IMR-90 (cell line): ENCODE data around the gene TMEM45B. TPM values are rescaled to one million over a fixed set of nuclear protein-coding genes. Genes with fewer than 3 reads are reported as not detected.

ENCODE experiments used
- ATAC-seq: fragments of 200-7000 bp; cut with Tn5 transposase; 2 replicates; pipeline ENCODE4 v1.9.1; 2020; ENCODE audit warnings: low read depth, mild to moderate bottlenecking, moderate library complexity
- BruUV-seq: library from RNA; stranded (reverse); fragments of 400-500 nt; replicated peaks from 2 replicates; lab custom pipeline; 2021; lab: Mats Ljungman, UMichigan
- CTCF ChIA-PET: fragments of 300-600 bp; formaldehyde crosslinking; extraction: SDS; loops from one replicate; lab custom pipeline; 2021; ENCODE audit warnings: antibody characterized with exemption; lab: Yijun Ruan, JAX
- POLR2A ChIA-PET: fragments of 300-600 bp; sonication (Branson Sonifier 250); formaldehyde crosslinking; loops from one replicate; lab custom pipeline; 2022; ENCODE audit warnings: antibody characterized with exemption; ENCODE audit not compliant: unreplicated experiment; lab: Charles Lee
- DNase-seq: peaks from one replicate; pipeline ENCODE4 v3.0.0; 2013
- H2AFZ ChIP-seq: replicated peaks from 2 replicates; pipeline ENCODE3; 2013; ENCODE audit warnings: low read length, mild to moderate bottlenecking; ENCODE audit not compliant: poor library complexity
- H2AK5ac ChIP-seq: 2 replicates; pipeline ENCODE4 v1.6.1; 2013; ENCODE audit warnings: low read depth, low read length, inconsistent platforms
- H2AK9ac ChIP-seq: replicated peaks from 2 replicates; pipeline ENCODE3; 2013; ENCODE audit warnings: mild to moderate bottlenecking, low read depth, low read length, moderate library complexity; ENCODE audit not compliant: poor library complexity
- H2BK120ac ChIP-seq: 2 replicates; pipeline ENCODE4 v1.6.1; 2013; ENCODE audit warnings: low read depth, low read length, inconsistent platforms
- H2BK15ac ChIP-seq: 3 replicates; pipeline ENCODE4 v1.6.1; 2013; ENCODE audit warnings: low read depth, low read length, inconsistent platforms
- H2BK20ac ChIP-seq: 2 replicates; pipeline ENCODE4 v1.6.1; 2013; ENCODE audit warnings: low read depth, mild to moderate bottlenecking, inconsistent platforms, low read length, moderate library complexity
- H2BK5ac ChIP-seq: 2 replicates; pipeline ENCODE4 v1.6.1; 2013; ENCODE audit warnings: mild to moderate bottlenecking, low read depth, low read length, inconsistent platforms; ENCODE audit not compliant: poor library complexity, severe bottlenecking
- H3K14ac ChIP-seq: replicated peaks from 2 replicates; pipeline ENCODE4 v1.6.1; 2013; ENCODE audit warnings: low read depth, low read length, inconsistent platforms
- H3K18ac ChIP-seq: 2 replicates; pipeline ENCODE4 v1.6.1; 2013; ENCODE audit warnings: low read depth, low read length, control low read depth
- H3K23ac ChIP-seq: 2 replicates; pipeline ENCODE4 v1.6.1; 2013; ENCODE audit warnings: low read depth, low read length, inconsistent platforms
- H3K27ac ChIP-seq: 2 replicates; pipeline ENCODE4 v1.5.1; 2013; ENCODE audit warnings: mild to moderate bottlenecking, control low read depth, low read length; ENCODE audit not compliant: insufficient read depth
- H3K27me3 ChIP-seq: 2 replicates; pipeline ENCODE4 v1.6.1; 2013; ENCODE audit warnings: low read length; ENCODE audit not compliant: control insufficient read depth, insufficient read depth
- H3K36me3 ChIP-seq: 2 replicates; pipeline ENCODE4 v1.6.1; 2013; ENCODE audit warnings: low read length, mixed read lengths; ENCODE audit not compliant: control insufficient read depth, insufficient read depth
- H3K4ac ChIP-seq: 2 replicates; pipeline ENCODE4 v1.6.1; 2013; ENCODE audit warnings: low read depth, low read length, inconsistent platforms
- H3K4me1 ChIP-seq: 2 replicates; pipeline ENCODE4 v1.6.1; 2013; ENCODE audit warnings: low read length, mixed read lengths; ENCODE audit not compliant: control insufficient read depth, insufficient read depth
- H3K4me2 ChIP-seq: 2 replicates; pipeline ENCODE4 v1.6.1; 2013; ENCODE audit warnings: low read depth, mild to moderate bottlenecking, control low read depth, low read length, moderate library complexity
- H3K4me3 ChIP-seq: 2 replicates; pipeline ENCODE4 v1.5.1; 2013; ENCODE audit warnings: low read depth, mild to moderate bottlenecking, control low read depth, low read length, moderate library complexity; ENCODE audit not compliant: insufficient read depth
- H3K56ac ChIP-seq: 2 replicates; pipeline ENCODE4 v1.6.1; 2013; ENCODE audit warnings: low read length, inconsistent platforms; ENCODE audit not compliant: insufficient read depth; ENCODE audit errors: extremely low read depth
- H3K79me1 ChIP-seq, 2 experiments: 2 replicates each; pipeline ENCODE4 v1.6.1; 2013; ENCODE audit warnings: low read length in 2 of 2, inconsistent platforms in 1 of 2, low read depth in 1 of 2
- H3K9ac ChIP-seq: 2 replicates; pipeline ENCODE4 v1.6.1; 2013; ENCODE audit warnings: low read depth, low read length, control low read depth
- H3K9me1 ChIP-seq: 2 replicates; pipeline ENCODE4 v1.6.1; 2013; ENCODE audit warnings: low read length, inconsistent platforms; ENCODE audit not compliant: insufficient read depth
- H3K9me3 ChIP-seq: 2 replicates; pipeline ENCODE4 v1.6.1; 2013; ENCODE audit warnings: low read length; ENCODE audit not compliant: control insufficient read depth, insufficient read depth
- H4K20me1 ChIP-seq: 2 replicates; pipeline ENCODE4 v1.6.1; 2013; ENCODE audit warnings: low read length, inconsistent platforms; ENCODE audit not compliant: insufficient read depth
- H4K5ac ChIP-seq: 2 replicates; pipeline ENCODE4 v1.6.1; 2013; ENCODE audit warnings: mild to moderate bottlenecking, low read depth, low read length, control low read depth
- H4K8ac ChIP-seq, 2 experiments: 2 replicates each; pipeline ENCODE4 v1.6.1; 2013; ENCODE audit warnings: low read depth in 2 of 2, low read length in 2 of 2, control low read depth in 1 of 2, inconsistent platforms in 1 of 2
- H4K91ac ChIP-seq: 2 replicates; pipeline ENCODE4 v1.6.1; 2013; ENCODE audit warnings: low read depth, low read length, inconsistent platforms; ENCODE audit not compliant: insufficient read depth
- CTCF ChIP-seq: conservative IDR thresholded peaks from 2 replicates; pipeline ENCODE4 v1.5.1; 2012; ENCODE audit warnings: mild to moderate bottlenecking, low read depth, low read length, improper control_type of control experiment
- MAFK ChIP-seq: IDR thresholded peaks from 2 replicates; pipeline ENCODE4 v1.6.1; 2012; ENCODE audit warnings: low read depth, low read length, improper control_type of control experiment
- MAZ ChIP-seq: IDR thresholded peaks from 2 replicates; pipeline ENCODE4 v1.6.1; 2012; ENCODE audit warnings: low read depth, mild to moderate bottlenecking, low read length, improper control_type of control experiment, moderate library complexity, borderline replicate concordance
- MXI1 ChIP-seq: IDR thresholded peaks from 2 replicates; pipeline ENCODE4 v1.6.1; 2012; ENCODE audit warnings: low read depth, mild to moderate bottlenecking, low read length, moderate library complexity, borderline replicate concordance
- NFE2L2 ChIP-seq: fragments of 150-350 bp; IDR thresholded peaks from 2 replicates; pipeline ENCODE4 v1.6.1; 2016; ENCODE audit warnings: low read depth, mild to moderate bottlenecking, low read length
- RCOR1 ChIP-seq: IDR thresholded peaks from 2 replicates; pipeline ENCODE4 v1.6.1; 2012; ENCODE audit warnings: mild to moderate bottlenecking, low read length, improper control_type of control experiment; ENCODE audit not compliant: insufficient replicate concordance
- RFX5 ChIP-seq: IDR thresholded peaks from 2 replicates; pipeline ENCODE4 v1.8.0; 2012; ENCODE audit warnings: low read depth, mild to moderate bottlenecking, low read length, moderate library complexity
- SMC3 ChIP-seq: fragments of 150-350 bp; IDR thresholded peaks from 2 replicates; pipeline ENCODE4 v1.6.1; 2016; ENCODE audit warnings: low read depth, mild to moderate bottlenecking, antibody characterized with exemption, low read length, moderate library complexity
- WGBS, 2 experiments: methylation state at CpG; one replicate each; pipeline versions ENCODE4 v1.1.5 to v1.1.7; 2013; ENCODE audit warnings: missing lambda C conversion rate in 2 of 2; ENCODE audit not compliant: insufficient read length in 1 of 2; ENCODE audit errors: extremely low coverage in 2 of 2; 5-methylcytosine and 5-hydroxymethylcytosine counted together
- dilution Hi-C: fragments of 300-500 bp; cut with HindIII; formaldehyde crosslinking; loops from one replicate; pipeline ENCODE4 v1.14.3; 2018; ENCODE audit warnings: low sequenced_read_pairs; ENCODE audit not compliant: unreplicated experiment
- in situ Hi-C: fragments of 300-500 bp; cut with MboI; formaldehyde crosslinking; loops from 3 replicates; pipeline ENCODE4 v1.14.3; 2019; ENCODE audit warnings: low sequenced_read_pairs, inconsistent platforms, mixed read lengths
- intact Hi-C: fragments of 100-400 bp; cut with micrococcal nuclease; formaldehyde crosslinking; loops from 2 replicates; pipeline ENCODE4 v1.10.0; 2022
- polyA plus RNA-seq, 3 experiments: library from polyadenylated mRNA; depleted of rRNA; stranded (reverse); fragments of >200 nt; gene quantifications; 2 replicates each; pipeline ENCODE4 v1.2.3, GENCODE V29; 2012; ENCODE audit warnings: low replicate concordance in 1 of 3
- total RNA-seq: library from RNA; depleted of rRNA; stranded (reverse); fragments of >200 nt; gene quantifications from 2 replicates; pipeline ENCODE4 v1.2.3, GENCODE V29; 2012

The TMEM45B gene
- total and polyA plus RNA-seq, 2 of the 4 experiments (the other 2 are of a cell fraction) = not detected

- no peak for TF ChIP-seq SMC3
These were observed 46.3 kb downstream of the TMEM45B start (continued) for GRCh38 chr11:129861702-129862522.

GRCh38 chr11:129864811-129865210 is 49.2 kb downstream of the TMEM45B start:
- intact Hi-C loops = no loop called here

More at GRCh38 chr11:129864811-129865210, 49.2 kb downstream of the TMEM45B start:
- no peak overlapping the region for H3K18ac ChIP-seq
- ChIA-PET POLR2A (no interaction called here), CTCF (no interaction called here)
- dilution Hi-C loops = no loop called here
- H3K9me3 ChIP-seq = no peaks in the 10 kb centered on the region
- ATAC-seq (no peak), DNase-seq (no peak)
- H4K20me1 ChIP-seq = no peaks in the 10 kb centered on the region; the same call in 1 of the 2 replicates
- no peak overlapping the region for H4K91ac ChIP-seq
- H2BK20ac ChIP-seq = no peak overlapping the region
- no peak overlapping the region for H4K8ac ChIP-seq
- peaks cover 3% of the 10 kb centered on the region for H3K4me1 ChIP-seq
- no peak overlapping the region for H3K9ac ChIP-seq
- H3K9me1 ChIP-seq = peaks cover 9% of the 10 kb centered on the region; the same call in 1 of the 2 replicates
- no peak overlapping the region for H2BK120ac ChIP-seq
- no peak overlapping the region for H3K27ac ChIP-seq
- no peak overlapping the region for H3K56ac ChIP-seq
- H3K4ac ChIP-seq = no peak overlapping the region
- H3K79me1 ChIP-seq = 0 out of 4 replicates have a peak, but pooled peaks cover 0 to 2% of the 10 kb centered on the region in 2 experiments
- no peak overlapping the region for H2BK5ac ChIP-seq
- no peak overlapping the region for H2AK5ac ChIP-seq
- no peak overlapping the region for H3K4me2 ChIP-seq
- peaks cover 43% of the 10 kb centered on the region for H3K36me3 ChIP-seq
- no peak overlapping the region for H3K23ac ChIP-seq
- no peak overlapping the region for H4K5ac ChIP-seq
- TF ChIP-seq RFX5 (no peak), MAFK (no peak), NFE2L2 (no peak), CTCF (no peak), RCOR1 (no peak), MXI1 (no peak), SMC3 (no peak), MAZ (no peak)
- in situ Hi-C loops = no loop called here
- H3K27me3 ChIP-seq = no peaks in the 10 kb centered on the region
- H2AFZ ChIP-seq = no peak overlapping the region
- no peak overlapping the region for H3K14ac ChIP-seq
- no peak overlapping the region for H2AK9ac ChIP-seq
- H2BK15ac ChIP-seq = no peak overlapping the region
- no peak overlapping the region for H3K4me3 ChIP-seq
- WGBS, 2 experiments = 93% methylated on average over 3 of the region's 5 CpGs; no CpG with 5 or more reads in 1 of the 2 experiments
- BruUV-seq = no TSS peak
